AG04449 (cell line): ENCODE results near the gene PRDM11.

Source experiments
- CTCF ChIA-PET: fragments of 350-600 bp; formaldehyde crosslinking; extraction: SDS; loops from one replicate; lab custom pipeline; 2021; ENCODE audit warnings: antibody characterized with exemption; lab: Yijun Ruan, JAX
- POLR2A ChIA-PET: fragments of 400-600, 350-600 bp; formaldehyde crosslinking; extraction: SDS; loops from one replicate; lab custom pipeline; 2020; ENCODE audit warnings: antibody characterized with exemption, inconsistent platforms; lab: Yijun Ruan, JAX
- DNase-seq: peaks from one replicate; pipeline ENCODE4 v3.0.0-alpha.2; 2010; ENCODE audit warnings: low read depth, low spot score
- H3K4me3 ChIP-seq: 2 replicates; pipeline ENCODE4 v1.5.1; 2011; ENCODE audit warnings: low read depth, mild to moderate bottlenecking, control low read depth, low read length
- CTCF ChIP-seq: IDR thresholded peaks from one replicate; pipeline ENCODE4 v1.5.1; 2011; ENCODE audit warnings: mild to moderate bottlenecking, moderate library complexity, low read length, control low read depth, inconsistent platforms; ENCODE audit not compliant: insufficient read depth; ENCODE audit errors: missing control alignments

PRDM11 gene

GRCh38 chr11:45275828-45276227, 129.4 kb downstream of the PRDM11 start:
- no peak for TF ChIP-seq CTCF
- CTCF ChIA-PET: no interaction called here
- no peak for DNase-seq
- no peak overlapping the region for H3K4me3 ChIP-seq
- POLR2A ChIA-PET: no interaction called here

- ChIA-PET CTCF (interaction anchor here (2.0 kb wide), 1 partner anchor 168 kb away, joined by 10 read pairs; no protein-coding TSS in a partner anchor), POLR2A (no interaction called here)
- no peak for DNase-seq
- H3K4me3 ChIP-seq: no peak overlapping the region
- no peak for TF ChIP-seq CTCF
These were observed 132.3 kb downstream of the PRDM11 start for GRCh38 chr11:45278714-45279113.

- H3K4me3 ChIP-seq: no peak overlapping the region
- CTCF ChIA-PET: interaction anchor here (1.1 to 2.0 kb wide), 2 partner anchors 169 to 174 kb away, joined by 5 to 10 read pairs; no protein-coding TSS in a partner anchor
- POLR2A ChIA-PET: no interaction called here
- DNase-seq: no peak
- TF ChIP-seq CTCF: no peak
These were observed 133.2 kb downstream of the PRDM11 start for GRCh38 chr11:45279645-45280044.

- CTCF ChIA-PET: interaction anchor here (0.6 to 2.0 kb wide), 2 partner anchors 28 to 170 kb away, joined by 3 to 10 read pairs; no protein-coding TSS in a partner anchor
- H3K4me3 ChIP-seq: no peak overlapping the region
- no peak for TF ChIP-seq CTCF
- no peak for DNase-seq
- POLR2A ChIA-PET: no interaction called here
These were observed 134.0 kb downstream of the PRDM11 start for GRCh38 chr11:45280449-45280848.

- DNase-seq: no peak
- H3K4me3 ChIP-seq: no peak overlapping the region
- TF ChIP-seq CTCF: no peak
- ChIA-PET CTCF (interaction anchor here (1.1 to 16.1 kb wide), 3 partner anchors 10 to 173 kb away, joined by 3 to 439 read pairs (median 6); no protein-coding TSS in a partner anchor), POLR2A (no interaction called here)
These were observed 135.6 kb downstream of the PRDM11 start for GRCh38 chr11:45282081-45282480.
